K562 (cell line): ENCODE measurements around the gene KPNA1.

ENCODE experiments used
- JUN ChIP-seq, 2 experiments: sonication (generic) in 1 of 2; formaldehyde crosslinking in 1 of 2; IDR thresholded peaks; 2 replicates each; pipeline versions ENCODE4 v1.6.1 to v1.8.0; 2012 to 2022; ENCODE audit warnings: borderline replicate concordance in 2 of 2, mild to moderate bottlenecking in 2 of 2, improper control_type of control experiment in 1 of 2, low read depth in 1 of 2, low read length in 1 of 2, missing genetic modification reagents in 1 of 2
- PHF8 ChIP-seq: fragments of 200-600 bp; sonication (generic); IDR thresholded peaks from 2 replicates; pipeline ENCODE4 v1.6.1; 2012; ENCODE audit warnings: mixed run types, mild to moderate bottlenecking, inconsistent platforms, low read length, moderate library complexity, borderline replicate concordance
- POLR2A ChIP-seq: fragments of 450-650 bp; conservative IDR thresholded peaks from 2 replicates; pipeline ENCODE4 v1.6.1; 2016
- SIN3B ChIP-seq: fragments of 450-650 bp; IDR thresholded peaks from 2 replicates; pipeline ENCODE4 v1.6.1; 2017; ENCODE audit warnings: low read depth, mild to moderate bottlenecking, moderate library complexity

DNA sequence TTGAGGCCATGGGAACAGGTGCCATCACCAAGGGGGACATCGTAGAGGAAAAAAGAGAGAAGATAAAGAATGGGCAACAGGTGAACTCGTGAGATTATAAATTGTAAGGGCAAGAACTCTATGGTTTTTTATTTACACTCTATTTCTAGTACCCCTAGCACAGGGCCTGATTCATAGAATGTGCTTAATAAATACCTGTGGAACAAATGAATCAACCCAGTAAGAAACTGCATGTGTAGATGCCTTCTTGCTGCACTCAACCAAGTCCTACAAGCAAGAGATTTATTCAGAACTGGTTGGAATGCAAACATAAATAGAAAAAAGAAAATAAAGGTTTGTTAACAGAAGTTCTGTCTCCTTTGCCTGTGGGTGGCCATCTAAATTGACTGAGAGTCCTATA lies 18.7 kb upstream of the KPNA1 start:
- TF ChIP-seq PHF8 (no peak), JUN (IDR thresholded peaks at IDR 0.05; ENCODE audit: borderline replicate concordance, low read depth, low read length) (no peak), JUN (CRISPR knock-in tag; IDR thresholded peaks at IDR 0.05; ENCODE audit: borderline replicate concordance) (no peak), SIN3B (no peak), POLR2A (no peak)
